MV-4-11 (cell line): Measurements from ENCODE around the gene CRABP1.
A peak's percentile ranks its signal among the peaks of the same experiment; 100 is the strongest.

Source experiments
- DNase-seq: peaks from one replicate; lab custom pipeline; 2025; lab: John Stamatoyannopoulos, UW

CRABP1 gene

DNA sequence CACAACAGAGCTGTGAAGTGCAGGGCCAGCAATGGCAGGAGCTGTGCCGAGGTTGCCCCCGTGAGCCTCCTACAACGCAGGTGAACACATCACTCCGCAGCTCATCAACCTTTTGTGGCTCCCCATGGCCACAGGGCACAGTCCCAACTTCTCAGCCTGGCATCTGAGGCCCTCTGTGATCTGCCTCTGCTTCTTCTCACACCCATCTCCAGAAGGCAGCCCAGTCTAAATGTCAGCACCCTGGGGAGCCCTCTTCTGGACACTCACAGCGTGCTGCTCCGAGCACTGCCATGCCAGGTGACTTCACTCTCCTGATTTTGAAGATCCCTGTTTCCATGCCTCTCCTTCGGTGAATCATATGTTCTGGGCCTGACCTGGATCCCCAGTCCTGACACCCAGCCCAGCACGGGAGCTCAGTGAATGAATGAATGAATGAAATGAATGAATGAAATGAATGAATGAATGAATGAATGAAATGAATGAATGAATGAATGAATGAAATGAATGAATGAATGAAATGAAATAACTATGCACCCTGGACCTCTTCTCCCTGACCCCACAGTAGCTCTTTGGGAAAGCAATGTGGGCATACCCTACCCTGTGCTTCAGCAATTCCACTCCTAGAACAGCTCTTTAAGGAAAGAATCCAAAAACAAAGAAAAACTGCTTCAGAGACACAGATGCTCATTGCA, 22.9 kb upstream of the CRABP1 start:
- DNase-seq, result no peak

- no peak for DNase-seq
These were observed 20.6 kb upstream of the CRABP1 start for GRCh38 chr15:78319588-78319987.

DNA sequence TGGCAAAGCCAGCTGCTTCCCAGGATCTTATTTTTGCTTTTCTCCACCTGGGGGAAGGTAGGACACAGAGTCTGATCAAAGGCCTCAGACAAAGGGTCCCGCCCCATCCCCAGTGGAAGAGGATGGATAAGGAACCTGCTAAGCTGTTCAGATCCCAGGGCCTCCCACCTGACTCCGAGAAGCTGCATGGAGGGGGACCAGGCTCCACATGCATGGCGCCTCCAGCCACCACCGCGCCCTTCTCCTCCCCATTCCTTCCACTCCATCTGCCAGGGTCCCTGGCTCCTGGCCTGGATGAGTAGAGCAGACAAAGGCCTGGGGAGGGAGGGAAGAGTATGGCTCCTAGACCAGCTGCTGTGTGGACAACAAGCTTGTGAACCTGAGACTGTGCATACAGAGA, 20.0 kb upstream of the CRABP1 start:
- no peak for DNase-seq

GRCh38 chr15:78321041-78321570, 19.0 kb upstream of the CRABP1 start:
- DNase-seq, result peak; percentile 8

- DNase-seq, result no peak
These were observed 18.4 kb upstream of the CRABP1 start for GRCh38 chr15:78321786-78322185.

- no peak for DNase-seq
These were observed 17.9 kb upstream of the CRABP1 start for GRCh38 chr15:78322243-78322642.

DNA sequence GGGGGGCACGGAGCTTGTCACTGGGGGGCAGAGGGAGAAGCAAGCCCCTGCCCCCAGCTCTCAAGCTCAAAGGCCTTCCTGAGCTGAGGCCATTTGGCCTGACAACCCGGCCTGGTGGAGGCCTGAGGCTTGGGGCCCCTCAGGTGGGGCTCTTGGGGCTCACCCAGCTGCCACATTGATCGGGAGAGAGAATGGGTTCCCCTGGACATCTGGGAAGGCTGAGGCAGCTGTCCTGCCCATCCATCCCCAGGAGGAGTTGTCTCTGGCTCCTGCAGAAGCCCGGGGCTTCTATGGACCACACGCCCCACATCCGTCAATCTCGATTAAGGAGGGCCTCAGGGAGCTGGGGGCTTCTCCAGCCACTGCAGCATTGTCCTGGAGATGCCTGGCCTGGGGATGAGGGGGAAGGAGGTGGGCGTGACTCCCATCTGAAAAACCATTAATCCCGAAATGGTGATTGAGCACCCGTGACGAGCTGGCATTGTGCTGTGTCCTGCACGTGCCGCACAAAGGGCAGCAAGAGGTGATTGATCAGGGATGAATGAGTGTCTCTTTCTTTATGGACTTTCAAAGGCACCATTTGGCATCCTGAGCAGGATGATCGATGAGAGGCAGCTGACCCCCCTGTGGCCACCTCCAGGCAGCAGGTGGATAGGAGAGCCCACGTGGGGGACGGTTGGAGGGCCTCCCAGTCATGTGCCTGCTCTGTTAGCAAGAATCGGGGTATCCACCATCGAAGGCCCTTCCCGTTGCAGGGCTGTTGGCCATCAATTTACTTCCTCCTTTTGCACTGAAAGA, 17.2 kb upstream of the CRABP1 start:
- DNase-seq, result no peak

GRCh38 chr15:78323693-78324092, 16.5 kb upstream of the CRABP1 start:
- no peak for DNase-seq

- DNase-seq, result no peak
These were observed 16.0 kb upstream of the CRABP1 start for GRCh38 chr15:78324144-78324543.

DNA sequence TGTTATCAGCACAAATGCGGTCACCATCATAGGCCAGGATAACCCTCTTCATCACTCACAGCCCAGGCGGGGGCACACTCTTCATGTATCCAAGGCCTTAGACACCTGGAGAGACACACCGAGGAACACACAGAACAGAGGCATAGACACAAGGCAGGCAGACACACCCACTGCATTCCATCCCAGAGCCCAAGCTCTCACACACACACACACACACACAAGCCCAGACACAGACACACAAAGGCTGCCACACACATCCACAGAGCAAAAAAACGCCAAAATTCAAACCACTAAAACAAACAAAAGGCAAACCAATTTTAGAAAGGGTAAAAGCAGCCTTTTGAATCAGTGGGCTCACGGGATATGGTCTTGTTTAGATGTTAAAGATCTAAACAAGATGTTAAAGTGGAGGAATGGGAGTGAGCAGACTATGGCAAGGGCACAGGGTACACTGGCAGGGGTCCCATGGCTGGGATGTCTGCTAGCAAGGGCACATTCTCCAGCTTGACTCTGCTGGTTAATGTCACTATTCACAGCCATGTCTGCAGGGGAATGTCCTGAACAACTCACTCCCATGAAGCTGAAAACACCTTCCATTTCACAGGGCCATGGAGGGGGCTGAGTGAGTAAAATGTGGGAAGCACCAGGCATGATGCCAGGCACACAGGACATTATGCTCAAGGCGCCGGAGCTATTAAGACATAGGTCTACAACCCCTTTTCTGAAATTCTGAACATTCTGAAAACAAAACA, 14.9 kb upstream of the CRABP1 start:
- no peak for DNase-seq

GRCh38 chr15:78327466-78327865, 12.7 kb upstream of the CRABP1 start:
- DNase-seq, result peak; percentile 66

DNA sequence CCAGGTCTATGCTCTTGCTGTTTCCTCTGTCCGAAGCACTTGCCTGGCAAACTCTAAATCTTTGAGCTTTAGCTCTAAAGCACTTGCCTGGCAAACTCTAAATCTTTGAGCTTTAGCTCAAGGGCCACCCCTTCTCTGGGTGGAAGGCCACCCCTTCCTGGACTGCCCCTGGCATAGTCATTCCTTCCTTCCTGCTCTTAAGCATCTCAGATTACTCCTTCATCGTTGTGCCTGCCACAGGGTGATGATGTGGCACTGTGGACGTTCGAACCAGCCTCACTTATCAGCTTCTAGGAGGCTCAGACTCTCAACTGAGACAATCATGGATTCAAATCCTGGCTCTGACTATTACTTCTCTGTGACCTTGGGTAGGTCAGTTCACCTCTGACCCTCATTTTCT, 10.5 kb upstream of the CRABP1 start:
- no peak for DNase-seq

DNA sequence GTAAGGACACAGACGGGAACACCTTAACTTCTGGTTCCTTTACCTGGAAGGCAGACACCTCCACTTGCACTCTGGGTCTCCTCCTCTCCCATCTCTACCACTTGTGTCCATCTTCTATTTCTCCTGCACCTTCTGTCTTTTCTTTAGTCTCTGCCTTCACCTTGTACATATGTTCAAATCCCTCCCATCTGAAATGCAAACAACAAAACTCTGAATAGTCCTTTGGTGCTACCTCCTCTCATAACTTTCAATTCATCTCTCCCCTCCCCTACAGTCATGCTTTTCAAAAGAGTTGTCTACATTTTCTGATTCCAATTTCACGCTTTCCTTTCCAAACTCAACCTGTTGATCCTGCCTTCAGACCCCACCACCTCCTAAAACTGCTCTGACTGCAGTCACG, 5.3 kb upstream of the CRABP1 start:
- no peak for DNase-seq

DNA sequence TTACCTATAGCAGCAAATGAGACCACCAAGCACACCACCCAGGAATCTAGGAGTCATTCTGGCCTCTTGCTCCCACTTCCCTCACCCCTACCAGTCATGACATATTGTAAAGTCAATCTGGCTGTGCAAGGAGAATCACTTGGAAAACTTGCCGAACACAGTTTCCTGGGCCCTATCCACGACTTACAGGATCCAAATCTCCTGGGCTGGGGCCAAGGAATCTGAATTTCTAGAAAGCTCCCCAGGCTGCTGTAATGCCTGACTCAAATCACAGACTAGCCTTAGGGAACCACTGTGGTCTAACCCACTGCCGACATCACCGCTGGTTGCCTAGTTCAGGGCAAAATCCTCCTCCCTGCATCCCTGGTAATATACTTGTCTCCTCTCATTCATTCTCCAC, 4.2 kb upstream of the CRABP1 start:
- no peak for DNase-seq

DNA sequence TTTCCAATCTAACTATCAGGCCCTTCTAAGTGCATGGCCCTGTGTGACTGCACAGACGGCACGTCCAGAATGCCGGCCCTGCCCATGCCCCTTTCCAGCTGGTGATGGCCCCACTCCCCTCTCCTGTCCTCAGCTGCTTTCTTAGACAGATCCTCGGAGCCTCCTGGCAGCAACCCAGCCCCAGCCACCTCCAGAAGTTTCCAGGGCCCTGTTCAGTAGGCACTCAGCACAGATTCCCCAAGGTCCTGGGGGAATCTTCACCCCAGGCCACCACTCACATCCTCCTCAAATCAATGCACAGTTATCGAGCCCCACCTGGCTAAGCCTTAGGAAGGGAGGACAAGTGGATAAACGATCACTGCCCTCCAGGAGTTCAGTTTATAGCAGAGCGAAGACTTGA, 1.4 kb upstream of the CRABP1 start:
- DNase-seq, result no peak

DNA sequence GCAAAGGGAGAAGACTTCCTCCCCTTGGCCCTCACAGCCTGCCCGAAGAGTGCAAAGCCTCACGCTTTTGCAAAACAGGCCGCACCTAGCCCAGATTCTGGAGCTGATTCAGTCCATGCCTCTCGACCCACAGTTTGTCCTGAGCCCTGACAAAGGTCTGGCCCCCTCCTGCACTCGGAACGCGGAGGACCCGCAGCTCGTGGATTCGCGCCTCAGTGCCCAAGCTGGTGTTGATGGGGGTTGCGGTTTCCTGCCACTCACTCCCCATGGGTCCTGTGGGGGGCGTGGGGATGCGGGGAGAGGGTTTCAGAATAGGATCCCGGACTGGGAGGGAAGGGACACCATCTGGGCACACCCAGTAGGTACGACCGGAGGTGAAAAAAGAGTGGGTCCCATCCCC, 594 bp upstream of the CRABP1 start:
- DNase-seq, result no peak

DNA sequence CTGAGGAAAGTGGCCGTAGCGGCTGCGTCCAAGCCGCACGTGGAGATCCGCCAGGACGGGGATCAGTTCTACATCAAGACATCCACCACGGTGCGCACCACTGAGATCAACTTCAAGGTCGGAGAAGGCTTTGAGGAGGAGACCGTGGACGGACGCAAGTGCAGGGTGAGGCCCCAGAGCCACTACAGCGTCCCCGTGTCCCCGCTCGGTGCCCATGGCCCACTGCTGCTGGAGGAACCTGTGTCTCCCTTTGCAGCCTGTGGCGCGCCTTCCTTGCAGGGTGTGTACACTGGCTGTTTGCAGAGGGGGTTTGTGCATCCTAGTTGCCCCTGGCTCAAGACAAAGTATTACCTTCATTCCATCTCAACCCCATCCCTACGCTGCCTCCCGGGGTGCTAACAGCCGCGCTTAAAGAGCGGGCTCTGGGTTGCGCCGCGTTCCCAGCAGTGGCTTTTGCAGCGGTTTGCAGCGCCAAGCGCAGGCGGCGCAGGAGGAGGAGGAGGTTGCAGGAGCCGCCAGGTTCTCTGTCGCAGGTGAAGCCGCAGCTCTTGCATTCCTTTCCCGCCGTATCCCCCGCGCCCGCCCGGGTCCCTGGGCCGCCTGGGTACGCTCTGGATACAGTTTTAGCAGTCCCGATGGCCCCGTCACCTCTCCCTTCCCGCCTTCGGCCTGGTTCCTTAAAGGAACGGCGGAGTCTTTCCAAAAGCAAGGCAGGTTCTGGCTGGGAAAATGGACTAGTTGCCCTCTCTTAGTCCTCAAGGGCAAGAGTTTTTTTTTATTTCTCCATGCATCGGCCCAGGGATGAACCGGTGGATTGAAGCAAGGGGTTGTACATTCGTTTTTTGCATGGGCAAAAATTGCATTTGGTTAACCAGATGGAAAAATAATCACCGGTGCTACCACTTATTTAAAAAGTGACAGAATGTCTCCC, 1.2 kb downstream of the CRABP1 start:
- no peak for DNase-seq

DNA sequence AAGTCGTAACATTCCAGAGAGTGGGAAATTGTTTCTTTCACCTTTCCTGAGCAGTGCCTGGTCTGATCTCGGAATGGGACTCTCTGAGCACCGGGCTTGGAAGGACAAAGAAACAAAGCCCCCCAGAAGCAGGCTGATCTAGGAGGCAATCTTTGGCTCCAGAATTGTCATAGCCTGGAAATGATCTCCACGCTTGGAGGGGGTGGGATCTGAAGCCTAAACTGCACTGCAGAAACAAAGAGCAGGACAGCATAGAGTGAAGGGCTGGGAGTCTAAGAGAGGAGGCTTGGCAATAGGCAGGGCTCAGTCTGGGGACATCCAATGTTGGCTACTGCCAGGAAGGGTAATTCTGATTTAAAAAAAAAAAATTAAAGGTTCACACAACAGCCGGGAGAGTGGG, 1.9 kb downstream of the CRABP1 start:
- DNase-seq, result no peak

DNA sequence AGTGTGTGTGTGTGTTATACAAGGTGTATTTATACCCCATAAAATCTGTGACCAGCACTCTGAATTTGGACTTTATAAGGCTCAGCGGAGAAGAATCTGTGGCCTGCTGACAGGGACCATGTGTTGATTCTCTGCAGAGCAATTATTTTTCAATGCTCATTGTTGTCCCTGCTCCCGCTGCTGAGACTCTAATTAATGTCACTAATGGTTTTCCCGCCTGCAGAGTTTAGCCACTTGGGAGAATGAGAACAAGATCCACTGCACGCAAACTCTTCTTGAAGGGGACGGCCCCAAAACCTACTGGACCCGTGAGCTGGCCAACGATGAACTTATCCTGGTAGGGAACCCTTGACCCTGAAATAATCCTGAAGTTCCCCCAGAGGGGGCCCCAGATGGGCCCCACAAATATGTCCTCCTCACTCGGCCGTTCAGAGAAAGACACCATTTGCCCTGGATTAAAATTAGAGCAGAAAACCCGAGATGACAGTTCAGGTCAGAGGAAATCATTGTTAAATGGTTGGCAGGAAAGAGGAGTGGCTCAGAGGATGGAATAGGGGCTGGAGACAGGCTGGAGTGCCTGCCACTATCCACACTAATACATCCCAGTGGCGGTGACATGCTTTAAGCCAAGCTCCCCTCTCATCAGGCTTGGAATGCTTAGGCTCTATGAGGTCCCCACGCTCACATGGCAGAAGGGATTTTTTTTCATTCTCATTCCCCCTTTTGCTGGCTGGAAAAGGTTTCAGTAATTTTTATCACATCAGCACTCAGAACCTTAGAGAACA, 3.3 kb downstream of the CRABP1 start:
- no peak for DNase-seq

- DNase-seq, result no peak
These were observed 5.4 kb downstream of the CRABP1 start for GRCh38 chr15:78345396-78346125.
